HG03039 (cell line): ENCODE results near the gene RNF168.
"Not testable (repeated sequence)": the region's sequence is repeated elsewhere in the genome, so short reads cannot be mapped to it uniquely, and the experiment has no call there.

ENCODE experiments used
- ATAC-seq: cut with Tn5 transposase; IDR thresholded peaks from one replicate; pipeline ENCODE4 v1.9.1; 2021; ENCODE audit warnings: mild to moderate bottlenecking, moderate library complexity; ENCODE audit not compliant: unreplicated experiment

The RNF168 gene

GRCh38 chr3:196514913-196515621 is 11.5 kb upstream of the RNF168 start, which contains the start of gene SMCO1:
SMCO1 (minus strand) TSS chr3:196515346; CDS start chr3:196515209, 137 bp downstream.
- no peak for ATAC-seq

GRCh38 chr3:196514350-196514716 is 10.8 kb upstream of the RNF168 start:
- no peak for ATAC-seq

DNA sequence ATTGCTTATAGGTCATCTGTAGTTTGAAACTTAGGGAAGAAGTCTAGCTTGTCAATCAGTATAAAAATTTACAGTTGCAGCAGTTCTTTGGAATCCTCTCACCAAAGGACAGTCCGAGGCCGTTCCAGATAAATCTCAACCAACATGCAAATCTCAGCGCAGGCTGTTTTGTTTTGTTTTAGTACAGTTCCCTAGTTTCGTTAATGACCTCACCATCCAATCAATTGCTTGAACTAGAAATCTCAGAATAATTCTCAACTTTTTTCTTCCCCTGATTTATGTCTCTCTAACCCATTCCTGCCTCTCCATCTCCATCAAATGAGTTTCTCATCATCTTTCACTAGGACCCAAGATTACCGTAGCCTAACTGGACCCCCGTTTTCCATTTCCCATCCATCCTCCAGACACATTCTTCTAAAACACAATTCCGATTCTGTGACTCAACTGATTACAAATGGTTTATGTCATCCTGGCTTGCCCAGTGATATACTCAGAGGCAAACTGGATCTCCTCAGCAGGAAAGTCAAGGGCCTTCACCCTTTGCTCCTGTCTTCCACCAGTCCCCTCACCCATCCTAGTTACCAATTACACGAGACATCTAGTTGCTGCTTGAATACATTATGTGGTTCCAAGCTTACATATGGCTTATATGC is 10.3 kb upstream of the RNF168 start:
- ATAC-seq = no peak

DNA sequence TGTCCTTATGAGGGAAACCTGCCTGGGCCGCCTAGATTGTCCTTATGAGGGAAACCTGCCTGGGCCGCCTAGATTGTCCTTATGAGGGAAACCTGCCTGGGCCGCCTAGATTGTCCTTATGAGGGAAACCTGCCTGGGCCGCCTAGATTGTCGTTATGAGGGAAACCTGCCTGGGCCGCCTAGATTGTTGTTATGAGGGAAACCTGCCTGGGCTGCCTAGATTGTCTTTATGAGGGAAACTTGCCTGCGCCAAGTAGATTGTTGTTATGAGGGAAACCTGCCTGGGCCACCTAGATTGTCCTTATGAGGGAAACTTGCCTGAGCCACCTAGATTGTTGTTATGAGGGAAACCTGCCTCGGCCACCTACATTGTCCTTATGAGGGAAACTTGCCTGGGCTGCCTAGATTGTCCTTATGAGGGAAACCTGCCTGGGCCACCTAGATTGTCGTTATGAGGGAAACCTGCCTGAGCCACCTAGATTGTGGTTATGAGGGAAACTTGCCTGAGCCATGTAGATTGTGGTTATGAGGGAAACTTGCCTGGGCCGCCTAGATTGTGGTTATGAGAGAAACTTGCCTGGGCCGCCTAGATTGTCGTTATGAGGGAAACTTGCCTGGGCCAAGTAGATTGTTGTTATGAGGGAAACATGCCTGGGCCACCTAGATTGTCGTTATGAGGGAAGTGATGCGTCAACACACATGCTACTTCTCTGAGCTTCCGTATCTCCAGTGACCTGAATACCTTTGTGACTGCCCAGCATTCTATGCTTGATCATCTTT is 8.3 kb upstream of the RNF168 start:
- not testable (repeated sequence) for ATAC-seq

GRCh38 chr3:196511108-196511507 is 7.5 kb upstream of the RNF168 start:
- not testable (repeated sequence) for ATAC-seq

DNA sequence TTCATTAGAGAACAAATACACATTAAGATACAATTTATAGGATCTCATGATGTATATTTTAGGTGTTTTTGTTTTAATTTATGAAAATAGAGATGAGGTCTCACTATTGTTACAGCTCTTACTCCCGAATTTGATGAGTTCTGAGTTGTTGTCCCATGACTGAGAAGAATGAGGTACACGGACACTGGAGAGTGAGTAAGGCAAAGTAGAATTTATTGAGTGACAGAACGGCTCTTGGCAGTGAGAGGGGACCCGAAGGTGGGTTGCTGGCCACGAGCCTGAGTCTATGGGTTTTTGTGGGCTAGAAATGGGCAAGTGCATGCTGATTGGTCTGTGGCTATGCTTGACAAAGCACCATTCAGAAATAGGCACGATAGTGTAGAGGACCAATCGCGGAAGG is 3.1 kb upstream of the RNF168 start:
- ATAC-seq = no peak

GRCh38 chr3:196504556-196504955 is 988 bp upstream of the RNF168 start:
- no peak for ATAC-seq

DNA sequence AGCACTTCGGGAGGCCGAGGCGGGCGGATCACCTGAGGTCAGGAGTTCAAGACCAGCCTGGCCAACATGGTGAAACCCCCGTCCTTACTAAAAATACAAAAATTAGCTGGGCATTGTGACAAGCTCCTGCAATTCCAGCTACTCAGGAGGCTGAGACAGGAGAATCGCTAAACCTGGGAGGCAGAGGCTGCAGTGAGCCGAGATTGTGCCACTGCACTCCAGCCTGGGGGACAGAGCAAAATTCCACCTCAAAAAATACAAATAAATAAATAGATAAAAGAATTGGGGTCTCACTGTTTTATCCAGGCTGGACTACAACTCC is 470 bp upstream of the RNF168 start:
- not testable (repeated sequence) for ATAC-seq

DNA sequence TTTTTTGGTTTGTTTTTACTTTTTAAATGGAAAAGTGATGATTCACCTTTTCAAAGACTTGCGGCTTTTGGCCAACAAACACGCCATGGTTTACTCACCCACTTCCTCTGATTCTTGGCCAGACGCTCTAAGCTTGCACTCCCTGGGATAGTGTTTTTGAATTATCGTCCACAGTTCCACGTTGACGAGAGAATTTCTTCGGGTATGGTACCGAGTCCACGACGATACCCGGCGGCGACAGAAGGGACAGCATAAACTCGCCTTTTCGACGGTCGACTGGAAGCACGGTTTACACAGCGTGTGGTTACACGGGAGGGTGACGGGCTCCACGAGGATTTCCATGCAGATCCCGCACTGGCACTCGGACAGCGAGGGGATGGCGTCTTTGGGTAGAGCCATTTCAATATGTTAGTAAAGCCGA is 783 bp downstream of the RNF168 start:
- ATAC-seq = peak; percentile 13

- ATAC-seq = no peak
Observed at GRCh38 chr3:196501316-196502044, 2.1 kb downstream of the RNF168 start.

GRCh38 chr3:196499807-196500524 is 3.6 kb downstream of the RNF168 start:
- ATAC-seq = no peak

DNA sequence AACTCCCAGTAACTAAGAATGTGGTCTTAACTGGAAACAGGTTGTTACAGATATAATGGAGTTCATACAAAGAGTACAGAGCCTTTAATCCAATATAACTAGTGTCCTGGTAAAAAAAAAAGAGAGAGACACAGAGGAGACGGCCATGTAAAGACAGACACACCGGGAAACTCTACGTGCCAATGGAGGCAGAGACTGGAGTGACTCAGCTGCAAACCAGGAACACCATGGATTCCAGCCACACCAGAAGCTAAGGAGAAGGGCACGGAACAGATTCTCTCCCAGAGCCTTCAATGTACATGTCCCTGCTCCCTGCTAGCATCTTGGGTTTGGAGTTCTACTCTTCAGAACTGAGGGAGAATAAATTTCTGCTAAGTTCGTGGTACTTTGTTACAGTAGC is 4.5 kb downstream of the RNF168 start:
- ATAC-seq = no peak

DNA sequence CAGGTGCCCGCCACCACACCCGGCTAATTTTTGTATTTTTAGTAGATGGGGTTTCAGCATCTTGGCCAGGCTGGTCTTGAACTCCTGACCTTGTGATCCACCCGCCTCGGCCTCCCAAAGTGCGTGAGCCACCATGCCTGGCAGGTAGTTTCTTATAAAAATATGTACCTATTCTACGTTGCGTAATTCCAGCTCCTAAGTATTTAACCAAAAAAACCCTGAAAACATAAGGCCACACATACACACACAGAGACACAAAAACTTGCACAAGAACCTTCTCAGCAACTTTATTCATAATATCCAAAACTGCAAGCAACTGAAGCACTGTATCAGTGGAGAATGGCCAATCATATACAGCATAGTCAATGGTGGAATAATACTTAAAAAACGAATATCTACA is 5.3 kb downstream of the RNF168 start:
- no peak for ATAC-seq

DNA sequence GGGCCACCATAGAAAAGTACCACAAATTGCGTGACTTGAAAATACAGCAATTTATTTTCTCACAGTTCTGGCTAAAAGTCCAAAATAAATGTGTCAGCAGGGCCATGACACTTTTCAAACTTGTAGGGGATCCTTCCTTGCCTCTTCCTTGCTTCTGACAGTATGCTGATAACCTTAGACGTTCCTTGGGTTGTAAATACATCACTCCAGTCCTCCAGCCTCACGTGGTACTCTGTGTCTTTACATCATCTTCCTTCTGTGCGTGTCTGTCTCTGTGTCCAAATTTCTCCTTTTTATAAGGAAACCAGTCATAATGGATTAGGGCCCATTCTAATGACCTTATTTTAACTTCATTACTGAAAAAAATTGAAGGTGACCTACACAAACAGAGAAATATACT is 7.4 kb downstream of the RNF168 start:
- no peak for ATAC-seq

GRCh38 chr3:196493292-196493691 is 10.3 kb downstream of the RNF168 start:
- ATAC-seq = no peak

GRCh38 chr3:196492080-196492479 is 11.5 kb downstream of the RNF168 start:
- ATAC-seq = no peak

DNA sequence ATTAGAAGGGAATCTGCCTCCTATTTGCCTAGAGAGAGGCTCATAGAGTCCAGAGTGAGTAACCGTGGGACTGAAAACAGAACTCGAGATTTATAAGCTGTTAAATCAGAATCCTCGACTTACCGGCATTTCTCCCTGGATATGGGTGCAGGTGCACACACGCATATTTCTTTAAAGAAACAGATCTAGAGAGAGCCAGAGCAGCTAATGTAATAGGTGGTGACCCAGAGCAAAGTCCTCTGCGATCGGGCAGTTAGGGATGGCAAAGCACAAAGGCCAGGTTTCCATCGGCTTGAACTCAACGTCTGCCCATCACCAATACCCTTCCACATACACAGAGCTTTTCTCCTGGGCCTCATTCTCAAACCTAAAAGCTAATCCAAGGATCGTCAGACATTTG is 13.8 kb downstream of the RNF168 start:
- ATAC-seq = no peak

GRCh38 chr3:196486263-196486662 is 17.3 kb downstream of the RNF168 start:
- no peak for ATAC-seq

DNA sequence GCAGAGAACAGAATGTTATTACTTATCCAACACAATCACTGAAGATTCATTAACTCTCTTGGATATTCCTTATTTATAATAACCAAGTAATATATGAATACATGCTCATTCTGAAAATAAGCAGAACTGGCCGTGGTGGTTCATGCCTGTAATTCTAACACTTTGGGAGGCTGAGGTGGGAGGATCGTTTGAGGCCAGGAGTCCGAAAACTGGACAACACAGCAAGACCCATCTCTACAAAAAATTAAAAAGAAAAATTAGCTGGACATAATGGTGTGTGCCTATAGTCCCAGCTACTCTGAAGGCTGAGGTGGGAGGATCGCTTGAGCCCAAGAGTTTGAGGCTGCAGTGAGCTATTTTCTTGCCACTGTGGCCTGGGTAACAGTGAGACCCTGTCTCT is 25.9 kb downstream of the RNF168 start:
- no peak for ATAC-seq

DNA sequence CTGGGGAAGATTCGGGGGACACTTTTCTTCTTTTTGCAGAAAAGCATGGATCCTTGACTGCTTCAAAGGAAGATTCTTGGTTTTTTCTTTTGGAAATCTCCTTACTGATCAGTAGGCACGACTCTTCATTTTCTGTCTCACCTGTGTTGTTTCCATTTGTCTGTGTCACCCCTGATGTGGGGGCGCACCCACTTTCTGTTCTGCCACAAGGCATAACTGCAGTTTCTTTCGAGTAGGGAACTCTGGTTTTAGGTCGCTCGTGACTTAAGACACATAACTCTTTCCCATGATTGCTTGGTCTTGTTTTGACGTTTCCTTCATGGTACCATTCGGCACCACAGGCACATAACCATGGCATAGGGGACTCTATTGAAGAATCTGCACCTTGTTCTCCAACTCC is 31.3 kb downstream of the RNF168 start:
- ATAC-seq = no peak

DNA sequence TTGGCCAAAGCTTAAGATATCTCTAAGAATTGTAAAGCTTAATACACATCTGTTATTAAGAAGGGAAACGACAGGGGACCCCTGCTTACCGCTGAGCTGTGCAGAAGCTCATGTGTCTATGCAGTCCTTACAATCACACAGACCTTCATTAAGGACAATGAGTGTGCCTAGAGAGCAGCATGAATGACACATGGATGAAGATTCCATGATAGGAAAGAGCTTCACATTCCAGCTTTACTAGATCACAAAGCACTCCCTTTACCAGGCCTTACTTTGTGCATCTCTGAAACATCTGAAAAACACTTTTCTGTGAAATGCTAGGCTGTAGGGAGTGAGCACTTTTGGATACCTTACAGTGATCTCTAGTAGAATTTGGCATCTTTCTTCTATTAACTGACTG is 32.0 kb downstream of the RNF168 start:
- ATAC-seq = no peak
